Pancreas (tissue), 10 donors: Measurements from ENCODE around the gene VPS26B. TPM values are rescaled to one million over a fixed set of nuclear protein-coding genes. Genes with fewer than 3 reads are reported as not detected.

ENCODE experiments used
- ATAC-seq, 4 donors: fragments of 200-7000 bp; cut with Tn5 transposase; one replicate each; pipeline versions ENCODE4 v1.8.0 to v1.9.1; 2020; ENCODE audit warnings: mild to moderate bottlenecking in 4 of 4, moderate library complexity in 4 of 4
- DNase-seq, 6 donors: peaks; one replicate each; pipeline ENCODE4 v3.0.0-alpha.2; 2020
- FAIRE-seq: peaks from 2 replicates; lab custom pipeline; 2012; peaks lifted over from hg19 to GRCh38; lab: Jason Lieb, UNC
- H3K27ac ChIP-seq, 4 donors: fragments of 200-600 bp; sonication (generic); 1 replicate in 3 of 4; 2 replicates in 1 of 4; pipeline versions ENCODE4 v1.5.0 to v1.8.0; 2020
- H3K27me3 ChIP-seq, 4 donors: fragments of 200-600 bp; one replicate each; pipeline ENCODE4 v1.8.0; 2021
- H3K36me3 ChIP-seq, 3 donors: fragments of 200-600 bp; sonication (generic) in 1 of 3; one replicate each; pipeline versions ENCODE4 v1.5.0 to v1.8.0; 2020 to 2021
- H3K4me1 ChIP-seq, 3 donors: fragments of 200-600 bp; one replicate each; pipeline ENCODE4 v1.8.0; 2021
- H3K4me3 ChIP-seq, 4 donors: fragments of 200-600 bp; sonication (generic) in 2 of 4; one replicate each; pipeline versions ENCODE4 v1.5.0 to v1.8.0; 2020 to 2021
- H3K9me3 ChIP-seq, 4 donors: fragments of 200-600 bp; one replicate each; pipeline ENCODE4 v1.8.0; 2021
- CTCF ChIP-seq, 4 donors: fragments of 200-600 bp; sonication (generic) in 3 of 4; IDR thresholded peaks; one replicate each; pipeline versions ENCODE4 v1.5.0 to v1.8.0; 2021; ENCODE audit warnings: antibody characterized with exemption in 4 of 4
- WGBS, 2 donors: extraction: QIAGEN DNeasy Blood & Tissue Kit; methylation state at CpG; one replicate each; pipeline ENCODE4 v1.1.7; 2013; 5-methylcytosine and 5-hydroxymethylcytosine counted together
- intact Hi-C, 3 donors: fragments of 100-400 bp; cut with DNase I; formaldehyde crosslinking; loops; one replicate each; pipeline versions ENCODE4 v1.11.1 to v1.14.2; 2022
- polyA plus RNA-seq, 2 donors: library from polyadenylated mRNA; stranded (reverse); fragments of 200-250 nt; gene quantifications; one replicate each; pipeline ENCODE4 v1.2.3, GENCODE V29; 2013
- total RNA-seq, 6 donors: library from RNA; stranded (reverse); fragmentation: NEBNext Ultra II Directional in 4 of 6; extraction: Animal tissue kit (Norgen Biotek cat#: 25700) in 4 of 6; gene quantifications; one replicate each; pipeline versions ENCODE4 v1.2.1 to v1.2.4, GENCODE V29; 2021 to 2023
- donor health status: healthy with polysubstance abuse.
- donor health status: DM: no; HTN: no; CAD: no; lungs with moderate emphysema.
- donor health status: DM: no; HTN: no; CAD: no.
- donor health status: control.
- donor health status: control.
- donor health status: Bipolar disorder and iron deficiency.
- donor health status: DM: yes; HTN: yes; CAD: no.
- donor health status: DM: no; HTN: no; CAD: no.
- donor health status: DM: no; HTN: no; CAD: no.
- donor health status: DM: yes; HTN: yes; CAD: no.

Gene VPS26B
- total and polyA plus RNA-seq, 8 donors: 18.1 to 30.3 (median 26.5) TPM

- intact Hi-C loops: no loop called here
- Histone ChIP-seq H3K27me3 (no peaks in the 10 kb centered on the region), H3K4me1 (peaks cover 0 to 7% (median 0%) of the 10 kb centered on the region in 3 donors), H3K4me3 (no peak overlapping the region), H3K27ac (no peak overlapping the region), H3K9me3 (no peaks in the 10 kb centered on the region), H3K36me3 (peaks cover 0 to 40% (median 12%) of the 10 kb centered on the region in 3 donors)
- FAIRE-seq (no peak), ATAC-seq (no peak), DNase-seq (no peak)
- 70 to 72% methylated on average over 7 of the region's 7 CpGs for WGBS, 2 donors
- no peak for TF ChIP-seq CTCF (IDR thresholded peaks at IDR 0.05)
These were observed 24.5 kb downstream of the VPS26B start for GRCh38 chr11:134248910-134249480.

- no peak for ATAC-seq
- intact Hi-C loops: no loop called here
- whole genome bisulfite sequencing, 2 donors: 93 to 96% methylated on average over 3 of the region's 3 CpGs
- no peak for FAIRE-seq
- peaks cover 0 to 40% (median 7%) of the 10 kb centered on the region in 3 donors for H3K36me3 ChIP-seq
- no peak for DNase-seq
- no peaks in the 10 kb centered on the region for H3K9me3 ChIP-seq
- no peak overlapping the region for H3K27ac ChIP-seq
- no peak for TF ChIP-seq CTCF (IDR thresholded peaks at IDR 0.05)
- H3K4me1 ChIP-seq: peaks cover 0 to 17% (median 8%) of the 10 kb centered on the region in 3 donors
- no peaks in the 10 kb centered on the region for H3K27me3 ChIP-seq
- no peak overlapping the region for H3K4me3 ChIP-seq
These were observed 25.8 kb downstream of the VPS26B start for GRCh38 chr11:134250246-134250645.

- no peak overlapping the region for H3K27ac ChIP-seq
- intact Hi-C loops: no loop called here
- peaks cover 0 to 40% (median 3%) of the 10 kb centered on the region in 3 donors for H3K36me3 ChIP-seq
- H3K27me3 ChIP-seq: no peaks in the 10 kb centered on the region
- peaks cover 0 to 17% (median 8%) of the 10 kb centered on the region in 3 donors for H3K4me1 ChIP-seq
- WGBS, 2 donors: 82 to 85% methylated on average over 2 of the region's 2 CpGs
- H3K9me3 ChIP-seq: no peaks in the 10 kb centered on the region
- ATAC-seq (no peak), FAIRE-seq (no peak), DNase-seq (no peak)
- TF ChIP-seq CTCF (IDR thresholded peaks at IDR 0.05): no peak
- H3K4me3 ChIP-seq: no peak overlapping the region
These were observed 26.2 kb downstream of the VPS26B start for GRCh38 chr11:134250675-134251074.

- peak in 1 of 6 donors; percentile 25 for DNase-seq
- no peak for TF ChIP-seq CTCF (IDR thresholded peaks at IDR 0.05)
- H3K36me3 ChIP-seq: peaks cover 0 to 31% (median 0%) of the 10 kb centered on the region in 3 donors
- no peaks in the 10 kb centered on the region for H3K9me3 ChIP-seq
- no peaks in the 10 kb centered on the region for H3K27me3 ChIP-seq
- no peak for FAIRE-seq
- 2% methylated on average over 27 of the region's 27 CpGs for WGBS, 2 donors
- H3K4me3 ChIP-seq: peak overlapping the region; percentile 75 to 94 (median 90)
- ATAC-seq: peak; percentile 18 to 44 (median 36)
- intact Hi-C loops: no loop called here
- H3K27ac ChIP-seq: peak overlapping the region in 3 of 4 donors; percentile 39 to 50 (median 43)
- H3K4me1 ChIP-seq: peaks cover 0 to 17% (median 8%) of the 10 kb centered on the region in 3 donors
These were observed 28.1 kb downstream of the VPS26B start for GRCh38 chr11:134252346-134253187.
